ENCODE results near the gene NTNG2. TPM values are rescaled to one million over a fixed set of nuclear protein-coding genes. Genes with fewer than 3 reads are reported as not detected.

The NTNG2 gene
- total RNA-seq, 1 donor from 2014 or later: 3.0 TPM

DNA sequence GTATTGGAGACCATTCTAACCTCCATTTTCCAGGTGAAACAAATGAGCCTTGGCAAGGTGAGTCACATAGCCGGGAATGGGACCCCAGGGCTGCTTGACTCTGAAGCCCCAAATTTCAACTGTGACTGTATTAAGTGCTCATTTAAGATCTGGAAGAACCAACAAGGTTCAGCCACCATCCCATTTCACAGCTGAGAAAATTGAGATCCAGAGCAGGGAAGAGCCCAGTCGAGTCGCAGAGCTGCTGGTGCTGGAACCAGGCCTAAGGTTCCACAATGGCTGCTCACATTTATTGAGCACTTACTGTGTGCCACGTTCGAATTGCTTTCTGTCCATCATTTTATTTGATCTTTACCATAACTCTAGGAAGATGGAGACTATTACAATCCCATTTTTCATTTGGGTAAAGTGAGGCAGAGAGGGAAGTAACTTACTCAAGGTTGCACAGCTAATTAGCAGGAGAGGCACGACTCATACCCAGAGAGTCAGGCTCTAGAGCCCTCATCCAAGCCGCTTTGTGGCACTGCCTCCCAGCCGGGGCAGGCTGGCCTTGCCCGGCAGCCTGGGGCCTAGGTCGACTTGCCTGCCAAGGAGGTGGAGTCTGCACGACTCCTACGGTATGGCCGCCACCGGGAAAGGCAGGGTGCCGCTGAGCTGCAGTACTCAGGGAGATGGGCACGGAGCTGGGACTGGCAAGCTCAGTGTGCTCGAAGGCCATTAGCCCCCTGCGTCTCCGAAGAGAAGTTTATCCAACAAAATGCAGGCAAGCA is 4.3 kb upstream of the NTNG2 start:
- peaks cover 1% of the 10 kb centered on the region for H3K36me3 Mint-ChIP-seq (ENCODE audit: low read depth)
- H3K27ac Mint-ChIP-seq (ENCODE audit: unreplicated experiment): no peak overlapping the region
- H3K4me1 Mint-ChIP-seq (ENCODE audit: low read depth): peaks cover 13% of the 10 kb centered on the region
- TF ChIP-seq, protein P1, sequence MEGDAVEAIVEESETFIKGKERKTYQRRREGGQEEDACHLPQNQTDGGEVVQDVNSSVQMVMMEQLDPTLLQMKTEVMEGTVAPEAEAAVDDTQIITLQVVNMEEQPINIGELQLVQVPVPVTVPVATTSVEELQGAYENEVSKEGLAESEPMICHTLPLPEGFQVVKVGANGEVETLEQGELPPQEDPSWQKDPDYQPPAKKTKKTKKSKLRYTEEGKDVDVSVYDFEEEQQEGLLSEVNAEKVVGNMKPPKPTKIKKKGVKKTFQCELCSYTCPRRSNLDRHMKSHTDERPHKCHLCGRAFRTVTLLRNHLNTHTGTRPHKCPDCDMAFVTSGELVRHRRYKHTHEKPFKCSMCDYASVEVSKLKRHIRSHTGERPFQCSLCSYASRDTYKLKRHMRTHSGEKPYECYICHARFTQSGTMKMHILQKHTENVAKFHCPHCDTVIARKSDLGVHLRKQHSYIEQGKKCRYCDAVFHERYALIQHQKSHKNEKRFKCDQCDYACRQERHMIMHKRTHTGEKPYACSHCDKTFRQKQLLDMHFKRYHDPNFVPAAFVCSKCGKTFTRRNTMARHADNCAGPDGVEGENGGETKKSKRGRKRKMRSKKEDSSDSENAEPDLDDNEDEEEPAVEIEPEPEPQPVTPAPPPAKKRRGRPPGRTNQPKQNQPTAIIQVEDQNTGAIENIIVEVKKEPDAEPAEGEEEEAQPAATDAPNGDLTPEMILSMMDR (IDR thresholded peaks at IDR 0.05): no peak
- no peak for DNase-seq (ENCODE audit: low spot score)
- H3K9me3 Mint-ChIP-seq (ENCODE audit: low read depth): no peaks in the 10 kb centered on the region
- no peak overlapping the region for H3K4me3 Mint-ChIP-seq (ENCODE audit: unreplicated experiment)
- H3K27me3 Mint-ChIP-seq (ENCODE audit: low read depth): peaks cover 60% of the 10 kb centered on the region

- TF ChIP-seq, protein P1 (IDR thresholded peaks at IDR 0.05): no peak
- Mint-ChIP-seq H3K4me1 (ENCODE audit: low read depth) (peaks cover 23% of the 10 kb centered on the region), H3K27ac (ENCODE audit: unreplicated experiment) (no peak overlapping the region), H3K27me3 (ENCODE audit: low read depth) (peaks cover 51% of the 10 kb centered on the region), H3K4me3 (ENCODE audit: unreplicated experiment) (peak overlapping the region; percentile 82), H3K36me3 (ENCODE audit: low read depth) (peaks cover 1% of the 10 kb centered on the region), H3K9me3 (ENCODE audit: low read depth) (no peaks in the 10 kb centered on the region)
- no peak for DNase-seq (ENCODE audit: low spot score)
Measured at GRCh38 chr9:132160802-132161742, 786 bp upstream of the NTNG2 start.

- H3K4me3 Mint-ChIP-seq (ENCODE audit: unreplicated experiment): peak overlapping the region; percentile 86
- peaks cover 23% of the 10 kb centered on the region for H3K4me1 Mint-ChIP-seq (ENCODE audit: low read depth)
- peaks cover 1% of the 10 kb centered on the region for H3K36me3 Mint-ChIP-seq (ENCODE audit: low read depth)
- no peak overlapping the region for H3K27ac Mint-ChIP-seq (ENCODE audit: unreplicated experiment)
- no peaks in the 10 kb centered on the region for H3K9me3 Mint-ChIP-seq (ENCODE audit: low read depth)
- DNase-seq (ENCODE audit: low spot score): peak; percentile 67
- TF ChIP-seq, protein P1 (IDR thresholded peaks at IDR 0.05): no peak
- peaks cover 57% of the 10 kb centered on the region for H3K27me3 Mint-ChIP-seq (ENCODE audit: low read depth)
Measured at GRCh38 chr9:132162764-132163456, 1.1 kb downstream of the NTNG2 start.

- no peak overlapping the region for H3K27ac Mint-ChIP-seq (ENCODE audit: unreplicated experiment)
- H3K4me3 Mint-ChIP-seq (ENCODE audit: unreplicated experiment): no peak overlapping the region
- peaks cover 1% of the 10 kb centered on the region for H3K36me3 Mint-ChIP-seq (ENCODE audit: low read depth)
- peaks cover 26% of the 10 kb centered on the region for H3K4me1 Mint-ChIP-seq (ENCODE audit: low read depth)
- peak; percentile 66 for DNase-seq (ENCODE audit: low spot score)
- no peaks in the 10 kb centered on the region for H3K9me3 Mint-ChIP-seq (ENCODE audit: low read depth)
- H3K27me3 Mint-ChIP-seq (ENCODE audit: low read depth): peaks cover 56% of the 10 kb centered on the region
- TF ChIP-seq, protein P1 (IDR thresholded peaks at IDR 0.05): no peak
Measured at GRCh38 chr9:132163457-132163875, 1.6 kb downstream of the NTNG2 start.
